NCI-H1436 treated with DMSO at 0.1 percent for 48 hours (cell line): Measurements from ENCODE around the gene LRRC4.

Experiments used
- DNase-seq: peaks from one replicate; lab custom pipeline; 2025; lab: John Stamatoyannopoulos, UW

Gene LRRC4

DNA sequence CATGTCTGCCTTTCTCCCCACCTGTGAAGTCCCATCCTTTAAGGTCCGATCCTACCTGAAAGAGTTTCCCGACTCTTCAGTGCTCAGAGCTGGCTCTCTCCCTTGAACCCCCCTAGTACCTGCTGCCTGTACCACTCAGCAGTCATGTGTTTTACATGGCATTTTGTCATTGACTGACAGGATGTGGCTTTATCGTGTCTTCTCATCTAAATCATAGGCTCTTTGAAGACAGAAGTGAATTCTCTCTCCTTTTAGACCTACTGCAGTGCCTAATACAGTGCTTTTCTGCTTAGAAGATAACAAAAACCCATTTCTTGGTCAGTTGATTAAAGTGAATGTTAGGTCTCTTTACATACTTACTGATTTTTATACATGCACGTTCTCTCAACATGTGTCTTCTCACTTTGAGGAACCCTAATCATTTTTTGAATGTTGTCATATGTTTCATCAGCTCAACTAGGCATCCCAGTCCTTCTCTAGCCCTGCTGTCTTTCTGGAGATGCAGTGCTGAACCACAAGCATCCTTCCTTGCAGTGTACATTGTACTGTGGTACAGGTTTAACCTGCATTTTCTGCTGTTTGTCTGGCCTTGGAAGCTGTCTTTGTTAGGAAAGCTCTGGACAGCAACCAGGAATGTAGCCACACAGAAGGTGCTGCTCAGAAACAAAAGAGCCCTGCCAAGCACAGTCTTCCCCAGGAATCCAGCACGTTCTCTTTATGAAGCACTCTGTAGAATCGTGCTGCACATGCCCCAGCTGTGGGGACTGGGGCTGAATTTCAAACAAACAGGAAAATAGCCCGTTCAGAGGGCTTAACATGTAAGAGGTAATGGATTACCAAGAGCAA lies 28.1 kb upstream of the LRRC4 start:
- DNase-seq, result no peak

DNA sequence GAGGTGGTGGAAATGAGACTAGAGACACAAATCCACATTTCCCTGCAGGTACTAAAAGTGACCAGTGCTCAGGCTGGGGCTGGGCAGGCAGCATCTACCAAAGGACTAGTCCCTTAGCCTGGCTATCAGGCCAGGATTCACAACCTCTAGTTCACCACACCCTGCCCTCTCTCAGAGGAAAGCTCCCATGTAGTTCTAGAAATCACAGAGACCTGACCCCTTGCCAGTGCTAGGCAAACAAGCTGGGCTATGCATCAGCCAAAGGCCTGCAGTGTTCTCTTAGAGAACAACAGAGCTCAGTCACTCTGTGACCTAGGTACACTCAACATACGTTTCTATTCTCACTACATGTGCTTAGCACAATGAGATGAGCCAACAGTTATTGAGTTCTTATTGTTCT lies 26.7 kb upstream of the LRRC4 start:
- DNase-seq, result no peak

DNA sequence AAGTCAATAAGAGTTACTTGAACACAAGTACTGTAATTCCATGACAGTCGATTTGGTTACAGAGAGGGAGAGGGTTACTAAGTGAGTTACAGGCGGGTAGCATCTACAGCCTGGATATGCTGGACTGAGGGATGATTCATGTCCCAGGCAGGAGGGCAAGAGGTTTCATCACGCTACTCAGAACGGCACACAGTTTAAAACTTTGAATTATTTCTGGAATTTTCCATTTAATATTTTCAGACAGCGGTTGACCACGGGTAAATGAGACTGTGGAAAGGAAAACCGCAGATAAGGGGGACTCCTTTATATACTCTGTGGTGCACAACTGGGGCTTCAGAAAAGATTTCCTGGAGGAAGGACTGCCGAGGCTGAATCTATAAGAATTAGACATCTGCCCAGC lies 25.7 kb upstream of the LRRC4 start:
- DNase-seq, result no peak

DNA sequence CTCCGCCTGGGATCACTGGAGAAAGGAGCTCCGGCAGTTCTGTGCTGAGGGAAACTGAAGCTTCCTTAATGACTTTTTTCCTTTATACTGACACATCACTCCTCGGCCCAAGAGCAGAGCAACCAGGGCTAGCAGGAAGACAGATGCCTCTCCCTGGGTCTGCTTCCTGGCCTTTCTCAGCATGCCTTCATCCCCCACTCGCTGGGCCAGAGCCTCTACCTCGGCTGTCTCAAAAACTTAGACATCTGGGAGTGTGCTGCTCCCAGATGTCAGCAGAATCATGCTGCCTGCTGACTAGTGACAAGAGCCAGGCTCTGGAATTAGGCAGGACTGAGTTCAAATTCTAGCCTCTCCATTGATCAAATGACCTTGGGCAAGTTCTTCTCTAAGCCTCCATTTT lies 24.4 kb upstream of the LRRC4 start:
- no peak for DNase-seq

DNA sequence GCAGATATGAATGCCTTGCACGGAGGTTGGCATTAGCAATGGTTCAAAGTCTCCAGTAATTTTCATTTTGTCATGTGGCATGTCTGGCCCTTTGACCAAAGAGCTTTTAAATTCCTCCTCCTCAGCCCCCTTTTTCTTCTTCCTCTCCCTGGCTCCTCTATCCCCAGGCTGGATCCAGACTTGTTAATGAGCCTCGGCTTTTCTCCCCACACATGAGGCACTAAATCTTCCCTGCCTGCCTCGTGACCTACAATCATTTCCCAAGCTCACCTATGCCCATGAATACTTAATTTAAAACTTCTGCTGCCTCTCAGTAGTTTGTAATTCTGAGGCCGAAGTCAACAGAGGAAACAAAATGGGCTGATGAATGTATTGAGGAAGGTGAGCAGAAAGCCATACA lies 23.3 kb upstream of the LRRC4 start:
- no peak for DNase-seq

DNA sequence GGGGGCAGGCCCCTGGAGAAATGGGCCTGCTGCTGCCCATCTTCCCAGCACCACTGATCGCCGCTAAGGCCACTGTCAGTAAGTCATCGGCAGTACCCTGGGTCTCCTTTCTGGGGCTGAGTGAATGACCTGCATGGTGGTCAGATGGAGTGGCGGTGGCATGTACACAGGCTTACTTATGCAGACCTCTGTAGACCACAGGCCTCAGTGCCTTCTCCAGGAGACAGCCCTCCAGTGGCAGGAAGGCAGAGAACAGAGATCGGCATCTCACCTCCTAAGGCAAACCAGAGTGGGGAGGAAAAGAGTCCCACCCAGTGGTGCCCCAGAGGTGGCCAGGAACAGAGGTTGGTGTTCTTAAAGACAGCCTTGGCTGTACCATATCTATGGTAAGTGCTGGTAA lies 22.8 kb upstream of the LRRC4 start:
- DNase-seq, result no peak

DNA sequence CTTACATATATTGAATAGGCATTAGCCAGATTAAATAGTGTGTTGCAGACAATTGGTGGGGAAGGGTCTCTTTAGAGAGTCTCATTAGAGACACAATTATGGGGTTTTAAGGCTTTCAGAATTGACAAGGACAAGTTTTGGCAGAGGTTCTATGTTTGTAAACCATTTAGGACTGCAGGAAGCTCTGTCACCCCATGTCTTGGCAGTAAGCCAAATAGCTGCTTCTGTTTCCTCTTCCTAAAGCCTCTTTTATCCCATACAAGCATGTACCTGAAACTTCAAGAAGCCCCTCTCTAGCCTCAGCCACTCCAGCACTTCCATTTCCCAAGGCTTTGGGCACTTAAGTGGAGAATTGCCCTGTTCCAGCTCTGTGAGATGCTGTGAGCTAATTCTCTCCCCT lies 21.8 kb upstream of the LRRC4 start:
- DNase-seq, result peak; percentile 27

DNA sequence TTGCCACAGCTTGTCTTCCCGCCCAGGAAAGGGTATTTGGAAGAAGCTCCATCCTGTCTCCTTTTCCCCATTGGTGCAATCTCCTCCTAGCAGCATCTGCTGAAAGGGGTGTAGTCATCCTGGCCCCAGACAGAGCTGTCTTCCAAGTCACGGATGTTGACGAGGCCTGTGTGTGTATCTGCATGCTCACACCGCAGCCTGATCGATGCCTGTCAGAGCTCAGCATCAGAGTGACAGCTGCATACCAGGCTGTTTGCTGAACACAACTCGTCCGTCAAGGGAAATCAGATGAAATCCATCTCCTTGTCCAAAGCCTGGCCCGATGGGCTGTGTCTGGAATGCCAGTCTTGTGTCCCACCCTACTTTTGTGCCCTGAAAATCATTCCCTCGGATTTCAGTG lies 21.2 kb upstream of the LRRC4 start:
- DNase-seq, result no peak

DNA sequence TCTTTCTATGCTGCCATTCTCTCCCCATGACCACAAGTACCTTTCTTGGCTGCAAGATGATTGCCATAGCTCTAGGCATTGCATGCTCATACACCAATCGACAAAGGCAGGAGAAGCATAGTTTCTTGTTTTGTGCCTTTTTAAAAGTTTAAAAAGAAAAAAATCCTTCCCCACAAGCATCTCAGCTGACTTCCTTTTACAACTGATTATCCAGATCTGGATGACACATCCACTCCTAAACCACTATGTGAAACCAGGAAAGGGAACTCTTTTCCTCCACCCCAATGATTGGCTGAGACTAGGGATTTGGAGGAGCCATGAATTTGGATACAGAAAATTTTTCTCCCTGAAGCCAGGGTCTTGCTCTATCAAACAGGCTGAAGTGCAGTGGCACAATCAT lies 14.5 kb upstream of the LRRC4 start:
- no peak for DNase-seq

DNA sequence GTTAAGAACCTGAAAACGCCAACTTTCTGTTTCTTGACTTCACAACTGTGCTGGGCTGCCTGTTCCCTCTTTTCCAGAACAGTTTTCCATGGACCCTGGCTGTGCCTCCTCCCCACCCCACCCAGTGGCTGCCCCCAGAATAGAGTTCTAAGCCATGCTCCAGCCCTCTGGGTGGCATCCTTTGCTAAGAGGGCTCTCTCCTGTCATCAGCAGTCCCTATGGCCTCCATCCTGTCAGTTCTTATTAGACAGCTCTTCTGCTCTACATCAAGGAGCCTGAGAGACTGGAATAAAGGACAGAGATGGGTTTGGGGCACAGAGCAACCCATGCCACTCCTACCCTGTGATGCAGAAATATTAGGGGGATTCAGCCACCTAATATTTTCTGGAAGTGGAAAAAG lies 13.9 kb upstream of the LRRC4 start:
- DNase-seq, result no peak

DNA sequence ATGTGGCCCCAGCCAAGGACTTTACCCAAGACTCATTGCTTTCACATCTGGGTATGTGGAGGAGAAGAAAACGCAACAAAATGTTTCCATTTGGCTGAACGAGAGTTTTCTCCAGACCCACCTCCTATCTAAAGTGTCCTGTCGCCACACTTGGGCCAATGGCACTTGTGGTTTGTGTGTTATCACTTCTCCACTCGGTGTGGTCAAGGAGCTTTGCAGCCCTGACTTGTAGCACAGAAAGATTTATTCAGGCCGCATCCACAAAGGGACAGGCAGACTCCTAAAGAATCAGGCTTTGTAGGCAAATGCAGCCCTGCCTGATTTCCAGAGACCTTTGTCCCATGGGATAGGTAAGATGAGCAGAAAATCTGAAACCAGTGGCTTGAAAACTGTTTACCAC lies 12.8 kb upstream of the LRRC4 start:
- no peak for DNase-seq

DNA sequence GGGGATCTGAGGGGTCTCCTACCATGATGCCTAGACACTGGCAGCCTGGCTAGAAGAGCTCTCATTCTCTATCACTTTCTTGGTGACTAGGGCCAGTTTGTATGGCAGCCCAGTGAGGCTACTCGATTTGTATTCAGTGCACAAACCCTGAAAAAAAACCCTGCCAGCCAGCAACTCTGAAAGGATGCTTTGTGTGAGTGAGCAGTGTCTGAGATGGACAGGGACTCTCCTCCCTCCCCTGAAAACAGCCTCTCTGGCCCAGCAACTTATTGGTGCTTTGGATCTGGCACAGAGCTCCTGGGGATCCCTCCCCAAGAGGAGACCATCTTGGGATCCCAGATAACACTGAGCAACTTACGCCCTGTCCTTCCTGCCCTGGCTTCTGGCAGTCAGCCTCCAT lies 10.8 kb upstream of the LRRC4 start:
- DNase-seq, result no peak

DNA sequence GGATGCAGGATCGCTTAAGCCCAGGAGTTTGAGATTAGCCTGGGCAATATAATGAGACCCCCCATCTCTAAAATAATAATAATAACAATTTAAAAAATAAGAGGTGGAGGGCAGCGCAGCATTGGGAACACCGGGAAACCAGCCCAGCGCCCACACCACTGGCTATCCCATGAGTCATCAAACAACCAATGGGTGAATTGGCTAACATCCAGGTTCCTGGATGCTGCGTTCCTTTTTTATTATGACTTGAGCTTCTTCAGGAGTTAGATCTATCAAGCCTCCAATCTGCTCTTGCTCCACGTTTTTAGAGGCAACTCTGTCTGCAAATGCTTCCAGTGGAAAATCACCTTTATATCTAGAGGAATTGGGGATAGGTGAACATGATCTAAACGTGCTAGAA lies 10.0 kb upstream of the LRRC4 start:
- DNase-seq, result no peak

DNA sequence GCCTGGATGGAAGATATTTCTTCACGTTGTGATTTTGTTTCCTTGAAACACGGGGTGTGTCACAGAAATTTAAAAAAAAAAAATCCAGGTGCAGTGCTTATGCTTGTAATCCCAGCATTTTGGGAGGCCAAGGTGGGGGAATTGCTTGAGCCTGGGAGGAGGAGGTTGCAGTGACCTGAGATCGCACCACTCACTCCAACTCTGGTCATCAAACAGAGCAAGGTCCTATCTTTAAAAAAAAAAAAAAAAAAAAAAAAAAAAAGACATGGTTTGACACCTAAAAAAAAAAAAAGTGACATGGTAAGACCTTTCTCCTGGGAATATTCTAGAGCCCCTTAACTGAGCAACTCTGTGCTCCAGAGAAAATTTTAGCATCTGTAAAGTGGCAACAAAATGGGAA lies 9.0 kb upstream of the LRRC4 start:
- no peak for DNase-seq

DNA sequence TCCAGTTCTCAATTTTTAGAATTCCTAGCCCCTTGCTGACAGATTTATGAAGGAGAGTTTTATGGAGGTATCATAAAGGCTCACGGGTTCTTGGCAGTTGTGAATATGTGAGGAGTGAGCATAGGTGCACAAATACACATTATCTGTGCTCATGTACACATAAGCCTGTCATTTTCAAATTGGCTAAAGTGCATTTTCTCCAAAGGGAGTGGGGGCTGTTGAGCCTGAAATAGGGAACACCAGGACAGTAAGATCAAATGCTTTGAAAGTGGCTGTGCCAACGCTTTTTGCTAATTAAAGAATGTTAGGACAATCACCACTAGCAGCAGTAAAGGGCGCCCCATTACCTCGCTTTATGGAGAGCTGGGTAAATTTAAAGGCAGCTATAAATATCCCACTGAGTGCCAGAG lies 8.3 kb upstream of the LRRC4 start:
- no peak for DNase-seq

DNA sequence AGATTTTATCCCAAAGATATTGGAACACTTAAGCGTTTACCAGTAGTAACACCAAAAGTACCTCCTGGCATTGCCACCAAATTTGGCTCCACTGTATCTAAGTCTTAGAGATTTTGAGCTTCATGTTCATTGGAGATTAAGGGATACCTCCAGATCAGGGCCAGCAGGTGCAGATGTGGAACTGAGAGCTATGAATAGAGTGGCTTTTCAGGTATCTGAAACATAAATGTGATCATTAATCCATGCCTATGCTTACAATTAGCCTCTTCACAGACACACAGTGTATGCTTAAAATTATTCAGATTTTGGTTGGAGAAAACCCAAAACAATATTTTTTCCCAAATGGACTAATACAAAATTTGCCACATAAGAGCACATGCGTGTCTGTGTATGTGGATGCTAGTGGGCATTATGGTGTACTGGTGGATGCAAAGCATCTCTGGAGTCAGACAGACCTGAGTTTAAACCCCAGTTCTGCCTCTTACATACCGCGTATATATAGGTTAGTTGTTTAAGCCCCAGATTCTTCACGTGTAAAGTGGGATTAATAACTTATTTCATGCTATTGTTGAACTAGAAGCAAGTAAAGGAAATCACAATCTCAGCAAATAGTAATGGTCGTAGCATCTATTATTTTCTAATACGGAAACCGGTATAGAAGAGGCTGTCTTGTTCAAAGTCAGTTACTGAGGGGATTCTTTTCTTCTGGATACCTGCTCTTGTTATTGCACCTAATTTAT lies 6.8 kb upstream of the LRRC4 start:
- no peak for DNase-seq

DNA sequence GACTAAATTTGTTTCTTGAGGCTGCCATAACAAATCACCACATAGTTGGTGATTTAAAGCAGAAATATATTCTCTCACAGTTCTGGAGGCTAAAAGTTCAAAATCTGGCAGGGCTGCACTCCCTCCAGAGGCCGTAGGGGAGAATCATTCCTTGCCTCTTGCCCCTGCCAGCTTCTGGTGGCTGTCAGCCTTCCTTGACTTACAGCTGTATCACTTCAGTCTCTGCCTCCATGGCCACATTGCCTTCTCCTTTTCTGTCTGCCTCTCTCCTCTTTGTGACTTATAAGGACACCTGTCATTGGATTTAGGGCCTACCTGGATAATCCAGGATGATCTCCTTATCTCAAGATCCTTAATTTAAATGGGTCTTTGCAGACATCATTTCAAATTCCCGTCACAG lies 5.8 kb upstream of the LRRC4 start:
- DNase-seq, result no peak

DNA sequence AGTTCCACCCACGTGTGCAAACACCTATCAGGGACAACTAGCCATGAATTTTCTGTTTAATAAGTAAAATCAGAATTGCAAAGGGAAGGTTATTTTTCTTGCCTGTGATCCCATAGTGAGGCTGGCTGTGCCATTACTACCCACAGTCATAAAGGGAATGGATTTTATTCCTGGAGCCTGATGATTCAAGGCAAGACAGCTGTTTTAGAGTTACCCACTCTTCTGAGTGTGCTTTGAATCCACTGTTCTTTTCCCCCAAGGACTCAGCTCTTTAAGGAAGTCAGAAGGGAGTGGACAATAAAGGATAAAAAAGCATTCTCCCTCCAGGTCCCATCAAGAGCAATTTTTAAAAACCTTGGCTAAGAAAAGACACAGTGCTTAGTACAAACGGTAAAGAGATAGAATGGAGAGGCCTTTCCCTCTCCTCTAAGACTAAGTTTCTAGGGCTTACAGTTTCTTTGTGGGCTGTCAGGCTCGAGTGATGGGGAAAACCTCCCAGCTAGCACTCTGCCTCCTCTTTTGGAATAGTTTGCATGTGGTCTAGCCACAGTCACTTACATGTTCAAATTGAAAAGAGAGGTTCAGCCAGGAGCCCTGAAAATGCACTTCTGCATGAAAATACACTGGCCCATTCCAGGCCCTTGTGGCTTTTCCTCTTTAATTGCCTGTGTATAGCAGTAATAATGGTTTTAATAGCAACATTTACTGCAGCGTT lies 5.1 kb upstream of the LRRC4 start:
- no peak for DNase-seq

DNA sequence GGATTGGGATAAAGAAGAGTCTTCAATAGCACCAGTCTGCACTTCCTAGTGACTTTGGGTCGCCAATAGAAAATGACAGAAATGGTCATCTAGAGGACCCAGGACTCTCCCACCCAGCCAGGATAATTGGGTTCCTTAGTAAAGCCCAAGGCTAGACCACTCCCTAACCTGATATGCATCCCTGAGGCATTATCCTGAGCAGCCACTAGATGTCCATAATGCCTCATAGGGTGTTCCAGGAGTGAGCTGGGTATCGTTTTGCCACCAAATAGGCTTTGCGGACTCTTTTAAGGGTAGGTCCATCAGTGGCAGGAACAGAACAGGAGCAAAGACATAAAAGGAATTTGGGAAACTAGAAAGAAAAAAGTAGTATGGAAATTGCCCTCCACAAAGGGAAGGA lies 4.5 kb upstream of the LRRC4 start:
- no peak for DNase-seq

DNA sequence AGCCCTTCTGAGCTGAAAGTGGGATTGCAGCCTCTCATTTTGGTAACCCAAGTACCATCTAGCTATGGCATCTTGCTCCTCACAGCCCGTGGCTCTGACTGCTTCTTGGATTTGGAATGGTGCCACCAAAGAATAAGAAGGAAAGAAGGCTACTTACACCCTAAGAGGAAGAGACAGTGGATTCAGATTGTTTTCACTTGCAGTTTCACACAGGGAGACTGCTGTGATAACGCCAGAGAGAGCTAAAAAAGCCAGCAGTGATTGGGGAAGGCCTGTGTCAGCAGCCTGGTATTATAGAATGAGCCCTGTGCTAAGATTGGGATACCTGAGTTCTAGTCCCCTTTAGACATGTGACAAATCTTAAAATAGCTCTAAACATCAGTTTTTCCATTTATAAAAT lies 3.6 kb upstream of the LRRC4 start:
- no peak for DNase-seq

DNA sequence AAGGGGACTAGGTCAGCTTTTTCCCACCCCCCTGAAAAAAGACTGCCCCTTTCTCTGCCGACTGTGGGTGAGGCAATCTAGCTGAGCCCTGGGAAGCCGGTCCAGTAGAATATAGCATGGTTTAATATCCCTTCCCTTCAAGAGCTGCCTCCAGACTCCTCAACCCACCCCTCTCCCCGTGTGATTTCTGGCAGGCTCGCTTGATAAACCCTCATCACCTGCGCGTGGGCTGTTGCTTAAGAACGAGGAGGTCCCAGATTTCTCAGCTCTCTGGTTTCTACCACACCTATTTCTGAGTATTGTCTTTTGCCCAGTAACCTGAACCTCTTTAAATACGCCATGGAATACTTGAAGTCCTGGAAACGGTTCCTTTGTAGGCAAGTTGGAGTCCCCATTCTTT lies 2.0 kb upstream of the LRRC4 start:
- DNase-seq, result no peak

DNA sequence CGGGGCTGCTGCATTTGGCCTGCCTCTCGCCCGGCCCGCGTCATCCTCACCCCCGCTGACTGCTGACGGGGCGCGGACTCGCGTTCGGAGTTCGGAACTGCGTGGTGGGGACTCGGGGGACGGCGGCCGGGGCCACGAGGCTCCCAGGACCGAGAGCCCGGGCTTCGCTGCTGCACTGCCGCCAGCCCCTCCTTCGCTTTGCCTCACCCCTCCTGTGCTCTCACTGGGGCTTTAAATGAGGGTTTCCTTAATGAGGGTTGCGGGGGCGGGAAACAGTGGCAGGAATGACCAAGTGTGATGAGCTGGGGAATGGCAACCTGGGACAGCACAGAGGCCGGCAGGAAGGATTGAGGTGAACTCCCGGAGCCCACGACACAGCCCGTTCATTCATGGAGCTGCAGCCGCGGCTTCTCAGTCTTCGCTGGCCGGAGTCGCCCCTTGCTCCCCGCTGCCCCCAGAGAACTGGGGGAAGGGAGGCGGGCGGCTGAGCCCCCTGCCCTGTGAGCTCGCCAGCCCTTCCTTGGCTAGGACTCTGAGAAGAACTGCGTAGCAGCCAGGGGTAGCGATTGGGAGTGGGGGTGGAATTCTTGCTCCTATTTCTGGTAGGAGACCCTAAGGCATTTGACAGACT lies 1.5 kb upstream of the LRRC4 start:
- no peak for DNase-seq
